GM21390 (cell line): ENCODE data around the gene IFRD2.
A peak's percentile ranks its signal among the peaks of the same experiment; 100 is the strongest.
"Not testable (repeated sequence)": the region's sequence is repeated elsewhere in the genome, so short reads cannot be mapped to it uniquely, and the experiment has no call there.

ENCODE experiments used
- ATAC-seq: cut with Tn5 transposase; IDR thresholded peaks from one replicate; pipeline ENCODE4 v1.9.1; 2021; ENCODE audit not compliant: unreplicated experiment

Gene IFRD2

GRCh38 chr3:50255251-50255615 is 37.0 kb downstream of the IFRD2 start:
- no peak for ATAC-seq

GRCh38 chr3:50254577-50255250 is 37.5 kb downstream of the IFRD2 start:
- ATAC-seq = no peak

DNA sequence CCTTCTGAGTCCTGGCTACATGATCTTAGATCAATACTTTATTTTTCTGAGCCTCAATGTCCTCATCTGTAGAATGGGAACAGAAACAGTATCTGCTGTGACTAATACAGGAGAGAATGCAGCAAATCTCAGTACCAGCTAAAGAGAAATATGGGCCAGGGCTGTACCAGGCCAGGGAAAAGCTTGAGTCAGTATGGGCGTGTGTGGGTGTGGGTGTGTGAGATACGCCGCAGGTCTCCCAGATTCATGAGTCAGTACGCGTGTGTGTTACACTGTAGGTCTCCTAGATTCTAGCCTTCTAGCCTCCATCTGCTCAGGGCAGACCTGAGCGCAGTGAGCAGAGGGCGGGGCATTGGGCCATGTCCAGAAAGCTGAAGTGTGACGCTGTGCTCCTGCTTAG is 41.0 kb downstream of the IFRD2 start:
- no peak for ATAC-seq

- ATAC-seq = no peak
These were observed 41.7 kb downstream of the IFRD2 start for GRCh38 chr3:50250514-50250913.

DNA sequence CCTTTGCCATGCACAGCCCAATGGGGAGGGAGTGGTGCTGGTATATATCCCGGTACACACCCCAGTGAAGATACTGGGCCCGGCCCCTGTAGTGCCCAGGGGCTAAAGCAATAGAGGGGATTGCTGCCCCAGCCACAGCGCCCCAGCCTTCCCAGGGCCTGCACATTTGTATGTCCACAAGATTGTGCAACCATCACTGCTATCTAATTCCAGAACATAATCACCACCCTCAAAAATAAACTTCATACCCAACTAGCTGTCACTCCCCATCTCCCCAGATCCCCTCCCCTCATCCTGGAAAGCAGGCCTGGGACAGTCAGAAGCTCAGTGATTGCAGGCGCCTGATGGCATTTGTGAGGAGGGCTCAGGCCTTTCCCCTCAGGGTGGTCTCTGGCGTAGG is 42.8 kb downstream of the IFRD2 start:
- ATAC-seq = no peak

GRCh38 chr3:50248387-50248786 is 43.8 kb downstream of the IFRD2 start:
- ATAC-seq = no peak

GRCh38 chr3:50246517-50246954 is 45.7 kb downstream of the IFRD2 start:
- ATAC-seq = peak; percentile 47

- peak; percentile 61 for ATAC-seq
These were observed 46.3 kb downstream of the IFRD2 start for GRCh38 chr3:50245831-50246516.

- ATAC-seq = no peak
These were observed 46.9 kb downstream of the IFRD2 start for GRCh38 chr3:50245251-50245745.

DNA sequence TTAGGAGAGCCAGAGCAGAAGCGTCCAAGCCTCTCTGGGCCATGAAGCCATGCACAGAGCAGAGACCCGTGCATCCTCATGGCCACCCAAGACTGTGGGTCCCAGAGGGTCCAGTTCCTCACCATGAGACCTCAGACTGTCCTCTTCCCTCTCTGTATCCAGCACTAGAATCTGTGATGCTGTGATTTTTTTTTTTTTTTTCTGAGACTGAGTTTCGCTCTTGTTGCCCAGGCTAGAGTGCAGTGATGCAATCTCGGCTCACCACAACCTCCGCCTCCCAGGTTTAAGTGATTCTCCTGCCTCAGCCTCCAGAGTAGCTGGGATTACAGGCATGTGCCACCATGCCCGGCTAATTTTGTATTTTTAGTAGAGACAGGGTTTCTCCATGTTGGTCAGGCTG is 47.4 kb downstream of the IFRD2 start:
- not testable (repeated sequence) for ATAC-seq

GRCh38 chr3:50243543-50243895 is 48.7 kb downstream of the IFRD2 start:
- no peak for ATAC-seq

DNA sequence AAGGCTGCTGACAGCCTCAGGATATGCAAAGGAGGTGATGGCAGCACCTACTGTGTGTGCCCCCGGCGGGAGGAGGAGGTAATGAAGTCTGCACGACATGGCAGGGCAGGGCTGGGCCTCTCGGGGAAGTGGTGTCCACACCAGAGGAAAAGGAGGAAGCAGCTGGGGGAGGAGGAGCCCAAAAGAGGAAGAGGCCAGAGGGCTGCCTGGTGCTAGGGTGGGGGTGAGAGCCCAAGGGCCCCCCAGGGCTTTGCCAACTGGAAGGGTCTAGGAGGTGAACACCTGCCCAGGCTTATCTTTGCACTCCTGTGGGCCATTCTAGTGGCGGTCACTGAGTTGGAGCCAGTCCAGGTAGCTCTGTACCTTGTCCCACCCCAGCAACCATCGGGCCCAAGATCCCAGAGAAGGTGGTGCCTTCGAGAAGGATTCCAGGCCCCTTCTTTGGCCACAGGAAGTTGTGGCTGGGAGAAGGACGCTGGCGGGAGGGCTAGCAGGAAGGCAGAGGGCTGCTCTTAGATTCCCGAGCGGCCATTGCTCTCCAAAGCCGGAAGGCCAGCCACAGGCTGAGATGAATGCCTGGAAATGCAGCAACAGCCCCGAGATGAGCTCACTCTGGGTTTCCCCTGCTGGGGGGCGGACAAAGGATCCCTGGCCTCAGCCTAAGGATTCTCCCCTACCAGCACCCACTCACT is 49.2 kb downstream of the IFRD2 start:
- ATAC-seq = no peak

DNA sequence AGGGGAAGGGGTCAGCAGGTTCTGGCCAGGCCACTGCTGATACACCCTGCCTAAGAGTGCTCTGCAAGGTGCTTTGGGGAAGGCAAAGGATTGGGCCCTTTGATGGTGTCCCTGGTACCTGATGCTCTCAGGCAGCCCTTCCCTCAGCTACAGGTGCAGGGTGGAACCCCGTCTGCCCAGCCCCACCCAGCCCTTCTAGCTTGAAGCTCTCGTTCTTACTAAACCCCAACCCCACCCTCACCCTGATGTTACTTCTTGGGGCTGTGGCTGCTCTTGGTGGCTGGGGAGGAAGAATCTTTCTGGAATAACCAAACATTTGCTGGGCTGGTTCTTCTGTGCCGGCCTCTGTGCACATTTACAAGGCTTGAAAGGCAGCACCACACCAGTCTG is 49.9 kb downstream of the IFRD2 start:
- ATAC-seq = no peak

- ATAC-seq = no peak
These were observed 50.4 kb downstream of the IFRD2 start for GRCh38 chr3:50241713-50242380.

- no peak for ATAC-seq
These were observed 51.1 kb downstream of the IFRD2 start for GRCh38 chr3:50241163-50241562.

DNA sequence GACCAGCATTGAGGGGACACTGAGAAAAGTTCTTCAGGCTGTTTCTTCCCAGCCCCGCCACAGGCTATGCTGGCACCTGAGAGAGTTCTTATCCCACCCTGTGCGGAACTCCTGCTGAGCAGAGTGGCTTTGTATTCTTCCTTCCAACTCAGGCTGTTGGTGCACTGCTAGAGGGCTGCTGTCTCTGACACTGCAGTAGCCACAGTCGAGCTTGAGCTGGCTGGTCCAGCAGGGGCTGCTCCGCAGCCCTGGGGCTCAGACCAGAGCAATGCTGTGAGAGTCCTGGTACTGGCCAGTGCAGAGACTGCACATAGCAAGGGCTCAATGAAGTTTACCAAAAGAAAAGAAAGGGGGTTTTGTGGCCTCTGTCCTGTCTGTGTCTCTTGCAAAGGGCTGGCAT is 52.6 kb downstream of the IFRD2 start:
- ATAC-seq = no peak

- ATAC-seq = no peak
These were observed 53.6 kb downstream of the IFRD2 start for GRCh38 chr3:50238549-50239026.

GRCh38 chr3:50237754-50238548 is 54.3 kb downstream of the IFRD2 start:
- peak; percentile 37 for ATAC-seq
